Esophagus squamous epithelium (tissue), 5 donors: ENCODE measurements around the gene ADAMTS2. TPM values are rescaled to one million over a fixed set of nuclear protein-coding genes. Genes with fewer than 3 reads are reported as not detected.
A peak's percentile ranks its signal among the peaks of the same experiment; 100 is the strongest.

ENCODE experiments used
- DNase-seq: peaks from one replicate; lab custom pipeline; 2025; lab: John Stamatoyannopoulos, UW
- H3K27ac ChIP-seq, 4 donors: fragments of 200-600 bp; sonication (generic); one replicate each; pipeline ENCODE4 v1.5.1; 2016 to 2019; ENCODE audit warnings: mild to moderate bottlenecking in 1 of 4
- H3K27me3 ChIP-seq, 4 donors: fragments of 200-600 bp; sonication (generic); 1 replicate in 3 of 4; 2 replicates in 1 of 4; pipeline versions ENCODE4 v1.5.1 to v1.6.0; 2017 to 2021; ENCODE audit warnings: antibody characterized with exemption in 1 of 4
- H3K36me3 ChIP-seq, 3 donors: fragments of 200-600 bp; sonication (generic); one replicate each; pipeline ENCODE4 v1.5.1; 2016 to 2019
- H3K4me1 ChIP-seq, 3 donors: fragments of 200-600 bp; sonication (generic); one replicate each; pipeline ENCODE4 v1.5.1; 2017 to 2019
- H3K4me3 ChIP-seq, 4 donors: fragments of 200-600 bp; sonication (generic); 1 replicate in 3 of 4; 2 replicates in 1 of 4; pipeline ENCODE4 v1.5.1; 2016 to 2019; ENCODE audit warnings: mild to moderate bottlenecking in 2 of 4, moderate library complexity in 1 of 4
- H3K9me3 ChIP-seq, 3 donors: fragments of 200-600 bp; sonication (generic); one replicate each; pipeline ENCODE4 v1.5.1; 2016 to 2019
- CTCF ChIP-seq, 6 experiments: fragments of 450-650 bp in 4 of 6; fragments of 200-600 bp in 2 of 6; sonication (generic) in 2 of 6; IDR thresholded peaks; one replicate each; pipeline ENCODE4 v1.5.1; 2016 to 2019; ENCODE audit warnings: antibody characterized with exemption in 6 of 6, mild to moderate bottlenecking in 4 of 6, moderate library complexity in 4 of 6
- POLR2A ChIP-seq, 4 donors: fragments of 450-650 bp; IDR thresholded peaks; one replicate each; pipeline ENCODE4 v1.6.1; 2017; ENCODE audit warnings: antibody characterized with exemption in 4 of 4, mild to moderate bottlenecking in 4 of 4, moderate library complexity in 3 of 4
- WGBS, 2 donors: methylation state at CpG; one replicate each; pipeline ENCODE4 v1.1.5; 2018; 5-methylcytosine and 5-hydroxymethylcytosine counted together
- intact Hi-C: fragments of 100-400 bp; cut with DNase I; formaldehyde crosslinking; loops from one replicate; pipeline ENCODE4 v1.15.0; 2022
- total RNA-seq, 4 donors: library from RNA; depleted of rRNA; stranded (reverse); fragments of >200 nt; gene quantifications; one replicate each; pipeline ENCODE4 v1.1.0, GENCODE V29; 2016
- donor health status: DM: yes; HTN: yes; CAD: no.

The ADAMTS2 gene
- total RNA-seq, 4 donors from 2014 or later: 1.3 to 10.3 (median 5.2) TPM

GRCh38 chr5:179300581-179301180, 44.6 kb downstream of the ADAMTS2 start:
- no peak for TF ChIP-seq CTCF (IDR thresholded peaks at IDR 0.05)
- intact Hi-C loops: no loop called here
- Histone ChIP-seq H3K4me3 (no peak overlapping the region), H3K36me3 (no peaks in the 10 kb centered on the region), H3K27ac (peak overlapping the region in 1 of 4 donors; percentile 39), H3K27me3 (no peaks in the 10 kb centered on the region), H3K9me3 (peaks cover 0 to 5% (median 0%) of the 10 kb centered on the region in 3 donors), H3K4me1 (peaks cover 0 to 5% (median 0%) of the 10 kb centered on the region in 3 donors)
- DNase-seq: no peak
- WGBS, 2 donors: 55 to 74% methylated on average over 12 to 14 of the region's 14 CpGs

- Histone ChIP-seq H3K4me3 (no peak overlapping the region), H3K27ac (no peak overlapping the region), H3K9me3 (no peaks in the 10 kb centered on the region), H3K27me3 (no peaks in the 10 kb centered on the region), H3K4me1 (peaks cover 0 to 17% (median 0%) of the 10 kb centered on the region in 3 donors), H3K36me3 (no peaks in the 10 kb centered on the region)
- intact Hi-C loops: no loop called here
- no peak for DNase-seq
- no peak for TF ChIP-seq CTCF (IDR thresholded peaks at IDR 0.05)
- no peak for TF ChIP-seq POLR2A (IDR thresholded peaks at IDR 0.05)
- WGBS, 2 donors: 86 to 91% methylated on average over 10 of the region's 14 CpGs
These were observed 46.9 kb downstream of the ADAMTS2 start for GRCh38 chr5:179298181-179298993.

- Histone ChIP-seq H3K27ac (no peak overlapping the region), H3K4me3 (no peak overlapping the region), H3K9me3 (no peaks in the 10 kb centered on the region), H3K27me3 (no peaks in the 10 kb centered on the region), H3K4me1 (peaks cover 0 to 17% (median 0%) of the 10 kb centered on the region in 3 donors), H3K36me3 (no peaks in the 10 kb centered on the region)
- no peak for DNase-seq
- 76 to 86% methylated on average over 9 to 11 of the region's 16 CpGs for WGBS, 2 donors
- TF ChIP-seq CTCF (IDR thresholded peaks at IDR 0.05) (no peak), POLR2A (IDR thresholded peaks at IDR 0.05) (no peak)
- intact Hi-C loops: no loop called here
These were observed 47.6 kb downstream of the ADAMTS2 start for GRCh38 chr5:179297486-179298180.

GRCh38 chr5:179297026-179297425, 48.2 kb downstream of the ADAMTS2 start:
- no peak overlapping the region for H3K4me3 ChIP-seq
- no peak for DNase-seq
- intact Hi-C loops: no loop called here
- H3K4me1 ChIP-seq: peaks cover 0 to 17% (median 0%) of the 10 kb centered on the region in 3 donors
- WGBS, 2 donors: 88 to 91% methylated on average over 10 of the region's 10 CpGs
- H3K9me3 ChIP-seq: no peaks in the 10 kb centered on the region
- no peak for TF ChIP-seq POLR2A (IDR thresholded peaks at IDR 0.05)
- no peak for TF ChIP-seq CTCF (IDR thresholded peaks at IDR 0.05)
- no peaks in the 10 kb centered on the region for H3K27me3 ChIP-seq
- H3K27ac ChIP-seq: no peak overlapping the region
- H3K36me3 ChIP-seq: no peaks in the 10 kb centered on the region
